Panc1 (cell line): ENCODE results near the gene ASMT. TPM values are rescaled to one million over a fixed set of nuclear protein-coding genes. Genes with fewer than 3 reads are reported as not detected.

ENCODE experiments used
- ATAC-seq: fragments of 200-7000 bp; cut with Tn5 transposase; 2 replicates; pipeline ENCODE4 v1.9.1; 2020; ENCODE audit warnings: mild to moderate bottlenecking, moderate library complexity
- BruUV-seq: library from RNA; stranded (reverse); fragments of 400-500 nt; replicated peaks from 2 replicates; lab custom pipeline; 2021; lab: Mats Ljungman, UMichigan
- CTCF ChIA-PET: fragments of 300-600 bp; sonication (Branson Sonifier 250); formaldehyde crosslinking; loops from one replicate; lab custom pipeline; 2022; ENCODE audit warnings: antibody characterized with exemption; lab: Charles Lee
- POLR2A ChIA-PET: fragments of 300-600 bp; sonication (Branson Sonifier 250); formaldehyde crosslinking; loops from one replicate; lab custom pipeline; 2022; ENCODE audit warnings: antibody characterized with exemption; lab: Charles Lee
- DNase-seq: peaks from one replicate; pipeline ENCODE4 v3.0.0-alpha.2; 2010; ENCODE audit warnings: low read depth, low spot score
- H3K27ac ChIP-seq: 2 replicates; pipeline ENCODE4 v1.5.1; 2011; ENCODE audit warnings: mild to moderate bottlenecking, low read length, inconsistent platforms
- H3K27me3 ChIP-seq: fragments of 200-500 bp; sonication (Bioruptor generic); 2 replicates; pipeline ENCODE4 v1.6.0; 2014; ENCODE audit warnings: low read length, inconsistent platforms; ENCODE audit not compliant: control insufficient read depth, insufficient read depth
- H3K36me3 ChIP-seq: fragments of 200-500 bp; sonication (Bioruptor generic); 2 replicates; pipeline ENCODE4 v1.5.1; 2014; ENCODE audit warnings: inconsistent platforms, mild to moderate bottlenecking, low read length, moderate library complexity; ENCODE audit not compliant: control insufficient read depth, insufficient read depth
- H3K4me1 ChIP-seq: 2 replicates; pipeline ENCODE4 v1.5.1; 2011; ENCODE audit warnings: inconsistent platforms, mild to moderate bottlenecking, low read length, moderate library complexity; ENCODE audit not compliant: control insufficient read depth, insufficient read depth
- H3K4me3 ChIP-seq, 2 experiments: 2 replicates each; pipeline ENCODE4 v1.5.1; 2011 to 2012; ENCODE audit warnings: low read depth in 2 of 2, low read length in 2 of 2, mild to moderate bottlenecking in 2 of 2, inconsistent platforms in 1 of 2, moderate library complexity in 1 of 2
- H3K9me3 ChIP-seq: fragments of 200-500 bp; sonication (Bioruptor generic); 2 replicates; pipeline ENCODE4 v1.5.1; 2014; ENCODE audit warnings: low read depth, mild to moderate bottlenecking, inconsistent platforms, low read length, moderate library complexity; ENCODE audit not compliant: control insufficient read depth, insufficient read depth
- POLR2AphosphoS5 ChIP-seq: IDR thresholded peaks from 2 replicates; pipeline ENCODE4 v1.6.1; 2012; ENCODE audit warnings: mild to moderate bottlenecking, low read depth, low read length, moderate library complexity
- SIN3A ChIP-seq: IDR thresholded peaks from 2 replicates; pipeline ENCODE4 v1.6.1; 2012; ENCODE audit warnings: low read depth, mild to moderate bottlenecking, low read length, moderate library complexity, borderline replicate concordance; ENCODE audit not compliant: insufficient read depth
- TCF7L2 ChIP-seq: IDR thresholded peaks from 2 replicates; pipeline ENCODE4 v1.6.1; 2011; ENCODE audit warnings: mild to moderate bottlenecking, low read depth, low read length, inconsistent platforms
- in situ Hi-C: cut with HindIII; loops from 2 replicates; pipeline ENCODE4 v1.10.0; 2016; ENCODE audit warnings: low sequenced_read_pairs, low pct_unique_long_range_greater_than_20kb
- intact Hi-C: fragments of 100-400 bp; cut with micrococcal nuclease; formaldehyde crosslinking; loops from one replicate; pipeline ENCODE4 v1.10.0; 2022; ENCODE audit not compliant: unreplicated experiment
- total RNA-seq: library from RNA; stranded (reverse); gene quantifications from one replicate; pipeline ENCODE4 v1.2.1, GENCODE V29; 2021; ENCODE audit not compliant: unreplicated experiment
- TF ChIP-seq, protein P1 (sequence below), 2 experiments: IDR thresholded peaks; 2 replicates each; pipeline ENCODE4 v1.6.1; 2011 to 2012; ENCODE audit warnings: low read depth in 2 of 2, control low read depth in 1 of 2, low read length in 1 of 2, mild to moderate bottlenecking in 1 of 2, moderate library complexity in 1 of 2; ENCODE audit not compliant: insufficient read depth in 1 of 2
- TF ChIP-seq, protein P2 (sequence below): fragments of 450-650 bp; IDR thresholded peaks from 2 replicates; pipeline ENCODE4 v1.5.1; 2017; ENCODE audit warnings: mild to moderate bottlenecking

ASMT gene
- total RNA-seq, 1 experiment from 2014 or later, result not detected

- Histone ChIP-seq H3K27ac (no peak overlapping the region), H3K9me3 (no peaks in the 10 kb centered on the region), H3K4me1 (no peaks in the 10 kb centered on the region; the same call in 1 of the 2 replicates), H3K4me3 (no peak overlapping the region), H3K36me3 (no peaks in the 10 kb centered on the region), H3K27me3 (no peaks in the 10 kb centered on the region)
- TF ChIP-seq SIN3A (no peak), POLR2AphosphoS5 (no peak), TCF7L2 (no peak)
- TF ChIP-seq, protein P1, sequence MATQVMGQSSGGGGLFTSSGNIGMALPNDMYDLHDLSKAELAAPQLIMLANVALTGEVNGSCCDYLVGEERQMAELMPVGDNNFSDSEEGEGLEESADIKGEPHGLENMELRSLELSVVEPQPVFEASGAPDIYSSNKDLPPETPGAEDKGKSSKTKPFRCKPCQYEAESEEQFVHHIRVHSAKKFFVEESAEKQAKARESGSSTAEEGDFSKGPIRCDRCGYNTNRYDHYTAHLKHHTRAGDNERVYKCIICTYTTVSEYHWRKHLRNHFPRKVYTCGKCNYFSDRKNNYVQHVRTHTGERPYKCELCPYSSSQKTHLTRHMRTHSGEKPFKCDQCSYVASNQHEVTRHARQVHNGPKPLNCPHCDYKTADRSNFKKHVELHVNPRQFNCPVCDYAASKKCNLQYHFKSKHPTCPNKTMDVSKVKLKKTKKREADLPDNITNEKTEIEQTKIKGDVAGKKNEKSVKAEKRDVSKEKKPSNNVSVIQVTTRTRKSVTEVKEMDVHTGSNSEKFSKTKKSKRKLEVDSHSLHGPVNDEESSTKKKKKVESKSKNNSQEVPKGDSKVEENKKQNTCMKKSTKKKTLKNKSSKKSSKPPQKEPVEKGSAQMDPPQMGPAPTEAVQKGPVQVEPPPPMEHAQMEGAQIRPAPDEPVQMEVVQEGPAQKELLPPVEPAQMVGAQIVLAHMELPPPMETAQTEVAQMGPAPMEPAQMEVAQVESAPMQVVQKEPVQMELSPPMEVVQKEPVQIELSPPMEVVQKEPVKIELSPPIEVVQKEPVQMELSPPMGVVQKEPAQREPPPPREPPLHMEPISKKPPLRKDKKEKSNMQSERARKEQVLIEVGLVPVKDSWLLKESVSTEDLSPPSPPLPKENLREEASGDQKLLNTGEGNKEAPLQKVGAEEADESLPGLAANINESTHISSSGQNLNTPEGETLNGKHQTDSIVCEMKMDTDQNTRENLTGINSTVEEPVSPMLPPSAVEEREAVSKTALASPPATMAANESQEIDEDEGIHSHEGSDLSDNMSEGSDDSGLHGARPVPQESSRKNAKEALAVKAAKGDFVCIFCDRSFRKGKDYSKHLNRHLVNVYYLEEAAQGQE (IDR thresholded peaks at IDR 0.05; ENCODE audit: insufficient read depth in 1 of 2, low read depth in 2 of 2, low read length in 1 of 2), result no peak
- TF ChIP-seq, protein P2, sequence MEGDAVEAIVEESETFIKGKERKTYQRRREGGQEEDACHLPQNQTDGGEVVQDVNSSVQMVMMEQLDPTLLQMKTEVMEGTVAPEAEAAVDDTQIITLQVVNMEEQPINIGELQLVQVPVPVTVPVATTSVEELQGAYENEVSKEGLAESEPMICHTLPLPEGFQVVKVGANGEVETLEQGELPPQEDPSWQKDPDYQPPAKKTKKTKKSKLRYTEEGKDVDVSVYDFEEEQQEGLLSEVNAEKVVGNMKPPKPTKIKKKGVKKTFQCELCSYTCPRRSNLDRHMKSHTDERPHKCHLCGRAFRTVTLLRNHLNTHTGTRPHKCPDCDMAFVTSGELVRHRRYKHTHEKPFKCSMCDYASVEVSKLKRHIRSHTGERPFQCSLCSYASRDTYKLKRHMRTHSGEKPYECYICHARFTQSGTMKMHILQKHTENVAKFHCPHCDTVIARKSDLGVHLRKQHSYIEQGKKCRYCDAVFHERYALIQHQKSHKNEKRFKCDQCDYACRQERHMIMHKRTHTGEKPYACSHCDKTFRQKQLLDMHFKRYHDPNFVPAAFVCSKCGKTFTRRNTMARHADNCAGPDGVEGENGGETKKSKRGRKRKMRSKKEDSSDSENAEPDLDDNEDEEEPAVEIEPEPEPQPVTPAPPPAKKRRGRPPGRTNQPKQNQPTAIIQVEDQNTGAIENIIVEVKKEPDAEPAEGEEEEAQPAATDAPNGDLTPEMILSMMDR, result no peak
- BruUV-seq, result no TSS peak
- POLR2A ChIA-PET, result no interaction called here
- CTCF ChIA-PET, result no interaction called here
- no peak for DNase-seq
- intact Hi-C loops, result no loop called here
- in situ Hi-C loops, result no loop called here
- no peak for ATAC-seq
Measured at GRCh38 chrX:1656379-1656778, 41.5 kb downstream of the ASMT start.

GRCh38 chrX:1657367-1658070 is 42.7 kb downstream of the ASMT start:
- in situ Hi-C loops (no loop called here), intact Hi-C loops (no loop called here)
- Histone ChIP-seq H3K36me3 (no peaks in the 10 kb centered on the region), H3K27me3 (no peaks in the 10 kb centered on the region), H3K27ac (no peak overlapping the region), H3K4me3 (no peak overlapping the region), H3K4me1 (no peaks in the 10 kb centered on the region; the same call in 1 of the 2 replicates), H3K9me3 (no peaks in the 10 kb centered on the region)
- ATAC-seq, result no peak
- CTCF ChIA-PET, result no interaction called here
- TF ChIP-seq, protein P1 (IDR thresholded peaks at IDR 0.05; ENCODE audit: insufficient read depth in 1 of 2, low read depth in 2 of 2, low read length in 1 of 2), result no peak
- TF ChIP-seq TCF7L2 (no peak), POLR2AphosphoS5 (no peak), SIN3A (no peak)
- TF ChIP-seq, protein P2, result no peak
- POLR2A ChIA-PET, result no interaction called here
- DNase-seq, result no peak
- BruUV-seq, result no TSS peak
